Inflammatory macrophage (primary cell): ENCODE measurements around the gene ACAP3.

Experiments
- DNase-seq, 2 donors: peaks; one replicate each; pipeline ENCODE4 v3.0.0-alpha.2; 2020 to 2022

Gene ACAP3

DNA sequence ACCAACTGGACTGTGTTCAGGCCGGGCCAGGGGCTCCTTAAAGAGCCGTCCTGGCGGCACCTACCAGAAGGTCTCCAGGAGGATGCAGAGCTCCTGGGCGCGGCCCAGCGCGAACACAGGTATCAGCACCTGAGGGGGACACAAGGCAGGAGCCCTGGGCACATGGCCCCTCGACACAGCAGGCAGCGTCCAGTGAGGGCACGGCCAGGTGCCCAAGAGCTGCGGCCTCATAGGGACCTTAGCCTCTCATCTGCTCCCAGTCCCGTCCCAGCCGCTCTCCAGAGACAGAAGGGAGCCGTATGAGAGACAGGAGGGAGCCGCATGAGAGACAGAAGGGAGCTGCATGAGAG is 6.5 kb upstream of the ACAP3 start:
- no peak for DNase-seq

DNA sequence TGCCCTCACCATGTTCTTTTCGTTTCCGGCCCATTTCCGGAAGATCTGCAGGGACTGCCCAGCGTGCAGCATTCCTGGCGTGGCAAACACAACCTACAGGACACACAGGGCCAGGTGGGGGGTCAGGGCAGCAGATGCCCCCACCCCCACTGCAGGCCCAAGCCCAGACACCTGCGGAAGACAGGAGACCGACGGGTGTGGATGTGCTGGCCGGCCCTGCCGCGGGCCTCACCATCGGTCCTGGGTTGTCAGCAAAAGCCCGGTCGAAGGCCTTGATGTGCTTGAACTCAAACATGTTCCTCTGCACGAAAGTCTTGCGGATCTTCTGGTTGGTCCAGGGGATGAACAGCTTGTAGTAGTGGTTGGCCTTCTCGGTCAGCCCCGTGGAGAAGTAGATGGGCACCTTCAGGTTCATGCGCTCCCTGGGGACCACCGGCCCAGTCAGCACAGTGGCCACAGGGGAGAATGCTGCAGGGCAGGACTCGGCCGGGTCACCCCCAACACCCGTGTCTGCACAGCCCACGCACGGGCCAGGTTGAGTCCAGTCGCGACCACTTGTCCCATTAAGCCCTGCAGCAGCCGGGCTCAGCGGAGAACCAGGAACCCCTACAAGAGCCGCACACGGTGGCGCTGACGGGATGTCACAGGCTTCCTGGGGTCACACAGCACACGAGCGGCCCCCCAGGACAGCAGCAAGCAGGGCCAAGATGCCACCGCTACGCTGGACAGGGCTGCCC is 5.9 kb upstream of the ACAP3 start:
- DNase-seq = no peak

DNA sequence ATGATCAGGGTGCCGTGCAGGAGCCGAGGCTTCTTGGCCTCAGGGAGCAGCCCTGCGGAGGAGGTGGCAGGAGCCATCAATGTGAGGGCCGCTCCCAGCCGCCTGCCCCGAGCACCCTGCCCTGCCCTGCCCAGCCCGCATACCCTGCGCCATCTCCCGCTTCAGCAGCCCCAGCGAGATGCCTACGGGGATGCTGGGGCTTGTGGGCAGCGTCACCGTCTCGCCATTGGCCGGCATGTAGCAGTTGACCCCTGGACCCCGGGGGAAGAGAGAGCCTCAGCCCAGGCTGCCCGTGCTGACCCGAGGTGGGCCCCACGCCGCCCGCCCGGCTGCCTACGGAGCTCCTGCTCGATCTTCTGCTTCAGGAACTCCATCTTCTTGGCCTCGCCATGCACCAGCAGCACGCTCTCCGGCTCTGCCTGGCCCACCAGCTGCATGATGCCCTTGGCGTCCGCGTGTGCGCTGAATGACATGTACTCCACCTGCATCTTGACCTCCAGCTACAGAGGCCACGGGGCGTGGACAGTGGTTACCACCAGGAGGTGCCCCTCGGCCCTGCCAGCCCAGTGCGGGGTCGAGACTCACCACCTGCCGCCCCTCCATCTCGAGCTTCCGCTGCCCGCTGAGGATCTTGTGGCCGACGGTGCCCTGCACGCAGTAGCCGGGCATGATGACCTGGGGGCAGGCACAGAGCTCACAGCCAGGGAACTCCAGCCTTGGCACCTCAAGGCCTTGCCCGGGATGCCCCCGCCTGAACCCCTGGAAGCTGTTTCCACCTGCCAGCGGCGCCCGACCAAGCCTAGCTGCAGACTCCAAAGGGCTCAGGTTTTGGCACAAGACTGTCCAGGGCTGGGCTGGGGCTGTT is 5.0 kb upstream of the ACAP3 start:
- DNase-seq = no peak

DNA sequence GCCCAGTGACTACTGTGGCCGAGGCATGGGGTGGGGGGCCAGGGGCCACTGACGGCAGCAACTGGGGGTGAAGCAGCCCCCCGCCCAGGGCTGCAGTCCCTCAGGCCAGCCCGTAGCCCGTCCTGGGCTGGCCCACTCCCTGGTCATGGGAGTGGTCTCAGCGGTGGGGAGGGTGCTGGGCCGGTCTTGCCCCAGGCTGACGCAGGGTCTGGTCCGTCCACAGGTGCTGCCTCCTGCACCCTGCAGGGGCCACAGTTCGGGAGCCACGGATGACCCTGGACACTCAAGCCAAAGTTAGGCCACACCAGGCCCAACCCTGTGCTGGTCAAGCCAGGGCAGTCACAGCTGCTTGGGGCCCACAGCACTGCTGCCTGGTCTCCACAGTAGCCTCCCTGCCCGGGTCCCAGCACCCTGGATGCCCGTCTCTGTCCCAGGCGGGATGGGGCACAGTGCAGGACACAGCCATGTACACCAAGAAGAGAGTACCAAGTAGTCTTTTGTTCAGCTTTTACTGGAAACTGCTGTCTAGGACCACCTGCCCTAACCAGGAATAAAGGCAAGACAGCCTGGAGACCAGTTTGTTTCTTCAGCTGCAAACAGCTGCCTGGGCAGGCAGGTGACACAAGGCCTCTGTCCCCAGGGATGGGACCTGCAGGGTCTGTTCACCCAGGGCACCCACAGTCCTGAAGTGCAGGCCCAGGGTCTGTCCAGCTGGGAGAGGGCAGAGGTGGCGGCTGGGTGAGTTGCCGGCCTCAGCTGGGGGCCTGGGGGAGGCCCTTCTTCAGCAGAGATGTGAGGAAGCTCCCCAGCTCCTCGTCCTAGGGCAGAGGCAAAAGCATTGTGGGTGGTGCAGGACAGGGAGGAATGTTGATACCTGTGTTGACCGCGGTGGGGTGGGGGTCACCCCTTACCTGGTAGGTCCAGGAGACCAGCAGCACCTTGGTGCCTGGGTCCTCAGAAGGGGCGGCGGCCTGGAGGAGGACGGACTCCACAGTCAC is 3.7 kb upstream of the ACAP3 start:
- no peak for DNase-seq

DNA sequence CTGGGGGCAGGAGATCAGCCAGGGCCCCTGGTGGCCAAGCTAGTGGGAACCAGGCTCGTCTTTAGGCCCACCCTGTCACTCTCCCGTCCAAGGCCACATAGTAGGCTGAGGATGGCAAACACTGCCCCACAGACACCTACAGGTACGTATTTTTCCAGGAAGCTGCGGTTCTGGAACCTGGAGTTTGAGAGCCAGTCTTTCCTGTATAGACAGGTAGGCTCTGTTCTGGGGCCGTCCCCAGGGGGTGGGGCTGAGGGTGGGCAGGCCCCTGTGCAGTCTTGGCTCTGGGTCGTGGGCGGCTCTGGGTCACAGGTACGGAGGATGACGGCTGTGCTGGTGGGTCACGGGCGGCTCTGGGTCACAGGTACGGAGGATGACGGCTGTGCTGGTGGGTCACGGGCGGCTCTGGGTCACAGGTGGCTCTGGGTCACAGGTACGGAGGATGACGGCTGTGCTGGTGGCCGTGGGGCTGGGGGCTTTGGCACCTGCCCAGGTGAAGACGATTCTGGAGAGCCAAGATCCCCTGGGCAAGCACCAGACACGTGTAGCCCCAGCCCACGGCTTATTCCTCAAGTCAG is 2.8 kb upstream of the ACAP3 start:
- DNase-seq = no peak

DNA sequence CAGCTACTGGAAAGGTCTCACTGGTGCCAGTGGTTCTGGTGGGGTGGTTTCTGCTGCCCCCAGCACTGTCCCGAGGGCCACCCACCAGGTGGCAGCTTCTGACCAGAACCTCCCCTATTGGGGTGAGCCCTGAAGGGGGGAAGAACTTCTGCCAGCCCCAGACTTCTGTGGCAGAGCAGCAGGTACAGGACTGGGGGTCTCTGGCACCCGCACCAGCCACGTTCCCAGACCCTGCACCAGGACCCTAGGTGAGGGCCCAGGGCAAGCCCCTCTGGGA is 2.3 kb upstream of the ACAP3 start:
- no peak for DNase-seq

DNA sequence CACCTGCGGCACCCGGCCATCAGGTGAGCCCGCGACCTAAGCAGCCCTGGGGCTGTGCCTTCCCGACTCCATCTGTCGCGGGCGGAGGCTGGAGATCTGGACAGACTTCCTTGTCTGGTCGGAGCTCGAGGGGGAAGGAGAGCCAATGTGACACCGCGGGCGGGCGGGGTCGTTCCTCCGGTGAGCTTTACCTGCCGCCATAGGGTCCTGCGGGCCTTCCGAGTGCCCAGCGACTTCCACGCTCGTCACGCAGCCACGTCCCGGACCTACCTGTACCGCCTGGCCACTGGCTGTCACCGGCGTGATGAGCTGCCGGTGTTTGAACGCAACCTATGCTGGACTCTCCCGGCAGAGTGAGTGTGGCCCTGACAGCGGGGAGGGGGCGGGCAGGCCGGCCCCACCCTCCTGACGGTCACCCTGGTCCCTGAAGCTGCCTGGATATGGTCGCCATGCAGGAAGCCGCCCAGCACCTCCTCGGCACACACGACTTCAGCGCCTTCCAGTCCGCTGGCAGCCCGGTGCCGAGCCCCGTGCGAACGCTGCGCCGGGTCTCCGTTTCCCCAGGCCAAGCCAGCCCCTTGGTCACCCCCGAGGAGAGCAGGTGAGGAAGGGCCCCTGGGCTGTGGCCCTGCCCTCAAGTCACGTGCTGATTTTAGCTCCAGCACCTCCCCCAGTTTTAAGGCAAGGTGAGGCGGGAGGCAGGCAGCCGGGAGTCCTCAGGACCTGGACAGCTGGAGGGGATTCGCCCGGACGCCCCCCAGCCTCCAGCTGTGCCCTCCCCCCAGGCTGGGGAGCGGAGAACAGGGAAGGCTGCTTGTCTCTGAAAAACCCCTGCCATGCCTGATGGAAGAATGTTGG is 1.8 kb upstream of the ACAP3 start:
- DNase-seq = peak in 1 of 2 donors; percentile 19

DNA sequence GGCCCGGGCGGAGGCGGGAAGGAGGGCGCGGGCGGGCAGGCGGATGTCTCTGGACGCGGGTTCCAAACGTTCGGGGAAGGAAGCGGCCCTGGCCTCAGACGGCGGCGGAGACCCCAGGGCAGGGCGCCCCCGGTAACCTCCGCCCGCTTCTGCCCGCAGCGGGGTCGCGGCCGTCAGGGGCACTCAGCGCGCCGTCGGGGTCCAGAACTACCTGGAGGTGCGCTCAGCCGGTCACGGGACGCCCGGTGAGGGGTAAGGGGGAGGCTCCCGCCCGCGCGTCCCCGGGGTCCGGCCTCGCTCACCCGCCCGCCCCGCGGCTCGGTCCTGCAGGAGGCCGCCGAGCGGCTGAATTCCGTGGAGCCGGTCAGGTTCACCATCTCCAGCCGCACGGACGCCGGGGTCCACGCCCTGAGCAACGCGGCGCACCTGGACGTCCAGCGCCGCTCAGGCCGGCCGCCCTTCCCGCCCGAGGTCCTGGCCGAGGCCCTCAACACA is 1.1 kb upstream of the ACAP3 start:
- no peak for DNase-seq

DNA sequence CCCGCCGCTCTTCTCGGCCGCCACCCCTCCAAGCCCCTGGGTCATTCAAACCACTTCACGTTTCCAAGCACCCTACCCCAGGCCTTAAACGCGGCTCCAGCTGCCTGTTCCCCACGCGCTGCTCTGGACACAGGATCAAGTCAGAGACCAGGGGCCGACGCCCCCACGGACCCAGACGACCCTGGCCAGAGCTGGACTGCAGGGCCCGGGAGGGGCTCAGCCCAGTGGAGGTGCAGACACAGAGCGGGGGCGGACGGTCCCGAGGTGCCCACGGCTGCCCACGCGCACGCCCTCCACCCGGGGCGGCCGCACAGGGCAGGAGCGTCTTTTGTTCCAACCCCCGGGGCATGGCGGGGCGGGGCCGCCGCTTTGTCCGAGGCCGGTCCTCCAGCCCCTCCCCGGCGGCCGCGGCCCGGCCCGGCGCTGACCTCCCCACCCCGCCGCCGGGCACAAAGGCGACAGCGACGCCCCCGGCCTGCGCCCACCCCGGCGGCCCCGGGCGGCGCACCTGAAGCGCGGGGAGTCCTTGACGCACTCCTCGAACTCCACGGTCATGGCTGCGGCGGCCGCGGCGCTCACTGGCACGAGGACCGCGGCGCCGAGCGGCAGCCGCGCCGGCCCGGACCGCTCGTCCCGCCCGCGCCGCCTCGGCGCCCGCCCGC is 338 bp downstream of the ACAP3 start:
- DNase-seq = peak; percentile 4 to 43

DNA sequence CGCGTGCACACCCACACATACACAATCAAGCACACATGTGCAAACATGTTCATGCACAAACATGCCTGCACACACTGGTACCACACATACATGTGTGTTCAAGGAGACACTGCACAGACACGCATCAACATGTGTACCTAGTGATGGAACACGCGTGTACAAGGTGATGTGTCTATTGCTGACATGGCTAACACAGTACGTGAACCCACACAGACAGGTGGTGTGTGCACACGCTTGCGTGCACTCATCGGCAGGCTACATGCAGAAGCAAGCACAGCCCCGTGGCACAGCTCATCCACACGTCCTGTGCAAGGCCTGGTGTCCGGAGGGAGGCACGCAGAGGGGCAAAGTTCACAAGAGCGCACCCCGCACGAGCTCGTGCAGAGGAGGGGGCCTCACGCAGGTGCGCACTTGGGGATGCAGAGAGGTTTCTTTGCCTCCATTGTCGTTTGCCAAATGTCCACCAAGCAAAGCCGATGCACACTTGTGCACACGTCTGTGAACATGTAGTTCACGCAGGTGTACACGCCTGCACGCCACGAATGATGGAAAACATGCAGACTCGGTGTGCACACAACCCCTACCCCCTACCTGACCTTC is 969 bp downstream of the ACAP3 start:
- no peak for DNase-seq

DNA sequence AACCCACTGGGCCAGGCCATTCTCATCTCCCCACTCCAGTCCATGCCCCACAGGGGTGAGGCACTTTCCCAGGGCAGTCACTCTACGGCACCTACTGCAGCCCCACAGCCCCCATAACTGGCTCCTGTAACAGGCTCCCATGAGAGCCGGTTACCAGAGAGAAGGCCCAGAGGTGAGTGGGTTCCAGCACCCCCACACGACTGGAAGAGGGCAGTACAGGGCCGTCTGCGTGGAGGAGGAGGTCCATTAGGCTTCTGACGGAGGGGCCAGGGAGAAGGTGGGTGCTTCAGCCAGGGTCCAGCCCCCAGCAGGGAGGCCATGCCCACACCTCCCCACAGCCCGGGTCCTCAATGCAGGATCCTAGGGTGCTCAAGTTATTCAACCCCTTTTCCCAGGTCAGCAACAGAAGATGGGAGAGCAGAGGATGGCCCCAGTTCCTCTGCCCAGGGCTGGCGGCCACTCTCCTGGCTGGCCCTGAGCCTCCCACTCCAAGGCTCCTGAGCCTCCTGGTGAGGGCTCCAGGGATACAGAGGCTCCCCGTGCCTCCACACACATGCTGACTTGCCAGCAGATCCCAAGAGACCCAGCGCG is 1.6 kb downstream of the ACAP3 start:
- DNase-seq = no peak

DNA sequence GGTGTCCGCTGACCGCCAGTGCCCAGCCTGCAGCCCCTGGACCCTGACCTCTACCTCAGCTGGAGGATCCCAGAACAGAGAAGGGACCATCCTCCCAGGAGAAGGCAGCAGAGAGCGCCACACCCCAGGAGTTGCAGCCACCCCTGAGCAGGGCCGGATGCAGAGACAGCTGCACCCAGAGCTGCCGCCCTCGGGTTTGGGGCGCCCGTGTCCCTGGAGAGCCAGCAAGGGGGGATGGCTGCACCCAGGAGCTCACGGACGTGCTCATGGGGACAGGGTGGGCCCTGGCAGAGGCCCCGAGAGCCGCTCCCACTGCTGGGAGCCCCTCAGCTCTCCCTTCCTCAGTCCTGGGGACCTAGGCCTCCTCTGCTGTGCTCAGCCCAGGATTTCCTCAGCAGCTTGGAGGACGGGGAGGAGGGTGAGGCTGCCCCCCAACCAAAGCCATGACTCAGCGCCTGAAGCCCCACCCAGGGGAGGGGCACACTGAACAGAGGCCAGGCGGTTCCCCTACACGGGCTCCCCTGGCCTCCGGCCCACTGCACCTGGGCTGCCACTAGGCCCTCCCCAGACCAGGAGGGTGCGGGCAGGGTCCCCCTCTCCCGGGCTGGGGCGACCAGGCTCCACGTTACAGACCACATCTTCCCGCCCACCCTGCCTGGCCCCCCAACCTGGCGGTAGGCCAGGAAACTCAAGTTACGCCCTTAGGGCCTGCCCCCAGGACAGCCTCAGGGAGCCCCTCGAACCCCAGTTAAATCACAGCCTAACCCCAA is 2.2 kb downstream of the ACAP3 start:
- peak; percentile 44 to 46 for DNase-seq

DNA sequence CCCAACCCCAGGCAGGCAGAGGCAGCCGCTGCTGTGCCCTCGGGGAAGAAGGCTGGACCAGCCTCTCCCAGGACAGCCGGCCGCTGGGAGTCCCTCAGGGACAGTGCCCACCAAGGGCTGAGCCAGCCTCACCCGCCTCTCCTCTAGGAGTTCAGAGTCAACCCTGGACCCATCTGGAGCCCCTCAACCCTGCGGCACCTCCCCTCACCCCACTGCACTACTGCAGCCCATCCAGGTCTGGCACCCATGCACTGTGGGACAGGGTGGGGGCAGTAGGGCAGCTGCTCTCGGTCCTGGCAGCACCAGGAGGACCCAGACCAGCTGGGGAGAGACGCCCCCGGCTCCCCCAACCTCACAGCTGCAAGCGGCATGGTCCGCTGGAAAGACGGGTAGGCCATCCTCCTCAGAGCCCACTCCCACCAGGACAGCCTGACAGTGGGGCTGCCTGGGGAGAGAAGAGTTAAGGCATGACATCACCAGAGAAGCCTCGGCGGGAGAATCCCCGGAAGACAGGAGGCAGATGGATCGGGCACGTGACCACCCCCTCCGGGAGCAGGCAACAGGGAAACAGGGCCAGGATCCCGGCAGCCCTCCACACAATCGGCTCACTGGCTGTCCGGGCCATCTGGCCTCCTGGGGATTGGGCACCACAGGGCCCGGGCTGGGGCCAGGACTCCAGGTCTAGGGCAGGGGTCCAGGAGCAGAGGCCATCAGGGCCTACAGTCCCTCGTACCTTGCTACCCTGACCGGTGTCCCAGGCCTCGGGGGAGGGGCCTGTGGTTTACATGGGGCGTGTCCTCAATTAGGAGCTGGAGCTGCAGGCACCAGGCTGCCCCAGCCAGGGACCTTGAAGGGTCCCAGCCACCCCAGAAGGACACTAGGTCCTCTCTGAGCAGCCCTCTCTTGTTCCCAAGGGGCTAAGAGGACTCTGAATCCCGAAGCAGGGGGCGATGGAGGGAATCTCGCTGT is 3.1 kb downstream of the ACAP3 start:
- DNase-seq = peak in 1 of 2 donors; percentile 33

DNA sequence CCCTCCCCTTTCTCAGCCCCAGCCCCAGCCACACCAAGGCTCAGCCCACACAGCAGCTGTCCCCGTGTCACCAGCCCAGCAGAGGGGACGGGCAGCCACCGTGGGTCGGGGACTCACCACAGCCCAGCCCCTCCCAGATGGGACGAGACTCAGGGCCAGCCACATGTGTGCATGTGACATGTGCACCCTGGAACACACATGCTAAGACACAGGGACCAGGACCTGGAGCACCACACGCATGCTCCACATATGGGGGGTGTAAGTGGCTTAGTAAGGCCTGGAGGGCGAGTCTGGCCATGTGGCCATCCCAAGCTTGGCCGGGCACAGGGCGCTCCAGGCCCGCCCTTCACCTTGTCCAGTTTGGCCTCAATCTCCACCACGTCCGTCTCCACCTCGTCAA is 4.0 kb downstream of the ACAP3 start:
- no peak for DNase-seq

DNA sequence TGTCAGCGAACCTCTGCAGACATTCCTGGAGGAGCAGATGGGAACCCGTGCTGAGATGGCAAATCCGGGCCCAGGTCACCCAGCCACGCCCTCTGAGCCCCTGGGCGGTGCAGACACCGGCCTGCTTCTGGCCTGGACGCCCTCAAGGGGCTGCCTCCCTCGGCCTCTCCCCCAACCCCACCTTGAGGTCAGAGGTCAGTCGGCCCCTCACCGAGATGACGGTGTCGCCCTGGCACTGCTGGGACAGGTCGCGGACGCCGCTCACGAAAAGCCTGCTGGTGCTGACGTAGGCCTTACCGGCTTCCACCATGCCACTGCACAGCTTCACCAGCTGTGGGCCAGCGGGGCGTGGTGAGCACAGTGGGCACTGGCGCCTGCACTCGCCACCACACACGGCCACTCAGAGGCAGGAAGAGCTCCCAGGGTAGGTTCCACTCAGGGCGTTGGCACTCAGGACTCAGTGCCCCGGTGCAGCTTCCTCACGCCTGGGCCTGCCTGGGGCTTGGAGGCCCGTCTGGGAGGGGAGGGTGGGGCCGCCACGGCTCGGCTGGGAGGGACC is 4.7 kb downstream of the ACAP3 start:
- no peak for DNase-seq

DNA sequence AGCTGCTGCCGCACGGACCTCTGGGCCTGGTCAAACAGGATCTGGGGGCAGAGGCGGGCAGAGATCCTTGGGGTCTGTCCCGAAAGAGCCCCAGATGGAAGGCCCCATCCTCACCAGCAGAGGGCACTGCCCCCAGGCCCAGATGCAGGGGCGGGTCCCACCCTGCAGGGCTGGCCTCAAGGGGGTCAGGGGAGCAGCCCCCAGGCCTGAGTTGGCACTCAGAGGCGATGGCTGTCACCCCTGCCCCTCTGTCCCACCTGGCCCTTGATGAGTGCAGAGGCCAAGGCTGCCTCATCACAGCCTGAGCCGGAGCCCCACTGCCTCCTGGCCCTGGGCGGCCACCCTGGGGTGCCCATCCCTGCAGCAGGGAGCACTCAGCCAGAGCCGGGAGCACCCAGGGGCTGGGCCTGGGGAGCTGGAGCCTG is 5.7 kb downstream of the ACAP3 start:
- no peak for DNase-seq

DNA sequence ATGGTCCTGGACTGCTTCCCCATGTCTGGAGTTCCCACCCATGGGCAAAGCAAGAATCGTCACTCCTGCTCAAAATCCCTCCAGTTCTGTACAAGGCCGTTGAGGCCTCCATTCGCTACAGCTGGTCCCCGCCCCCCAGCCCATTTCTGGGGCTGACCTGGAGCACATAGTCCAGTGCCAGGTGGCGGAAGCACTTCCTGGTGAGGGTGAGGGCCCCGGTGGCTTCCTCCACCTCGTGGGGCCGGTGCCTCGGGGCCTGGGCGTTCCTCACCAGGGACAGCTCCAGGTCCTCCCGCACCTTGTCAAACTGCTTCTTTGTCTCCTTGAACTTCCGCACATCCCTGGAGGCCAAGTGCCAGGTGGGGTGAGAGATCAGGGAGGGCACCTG is 7.4 kb downstream of the ACAP3 start:
- no peak for DNase-seq
